ENCODE measurements around the gene LIPC.

LIPC gene

GRCh38 chr15:58458076-58458475 is 26.3 kb downstream of the LIPC start:
- no peak for DNase-seq (ENCODE audit: low read depth)

GRCh38 chr15:58459045-58459444 is 27.3 kb downstream of the LIPC start:
- no peak for DNase-seq (ENCODE audit: low read depth)

- no peak for DNase-seq (ENCODE audit: low read depth)
Measured at GRCh38 chr15:58459560-58459959, 27.8 kb downstream of the LIPC start.

GRCh38 chr15:58460116-58460790 is 28.5 kb downstream of the LIPC start:
- DNase-seq (ENCODE audit: low read depth) = no peak

GRCh38 chr15:58460872-58461271 is 29.1 kb downstream of the LIPC start:
- DNase-seq (ENCODE audit: low read depth) = no peak

- DNase-seq (ENCODE audit: low read depth) = no peak
Measured at GRCh38 chr15:58462547-58462946, 30.8 kb downstream of the LIPC start.

- no peak for DNase-seq (ENCODE audit: low read depth)
Measured at GRCh38 chr15:58462973-58463663, 31.3 kb downstream of the LIPC start.

GRCh38 chr15:58463815-58464650 is 32.2 kb downstream of the LIPC start:
- DNase-seq (ENCODE audit: low read depth) = no peak

- no peak for DNase-seq (ENCODE audit: low read depth)
Measured at GRCh38 chr15:58465070-58465469, 33.3 kb downstream of the LIPC start.

GRCh38 chr15:58465866-58466517 is 34.2 kb downstream of the LIPC start:
- DNase-seq (ENCODE audit: low read depth) = no peak

GRCh38 chr15:58466566-58466965 is 34.8 kb downstream of the LIPC start:
- no peak for DNase-seq (ENCODE audit: low read depth)

- no peak for DNase-seq (ENCODE audit: low read depth)
Measured at GRCh38 chr15:58467121-58467721, 35.4 kb downstream of the LIPC start.

GRCh38 chr15:58467722-58468423 is 36.1 kb downstream of the LIPC start:
- no peak for DNase-seq (ENCODE audit: low read depth)

- DNase-seq (ENCODE audit: low read depth) = no peak
Measured at GRCh38 chr15:58469432-58470353, 37.9 kb downstream of the LIPC start.

- no peak for DNase-seq (ENCODE audit: low read depth)
Measured at GRCh38 chr15:58471348-58471747, 39.6 kb downstream of the LIPC start.

GRCh38 chr15:58472221-58472620 is 40.4 kb downstream of the LIPC start:
- no peak for DNase-seq (ENCODE audit: low read depth)

- DNase-seq (ENCODE audit: low read depth) = peak; percentile 23
Measured at GRCh38 chr15:58472821-58473581, 41.2 kb downstream of the LIPC start.

- DNase-seq (ENCODE audit: low read depth) = no peak
Measured at GRCh38 chr15:58473724-58474123, 41.9 kb downstream of the LIPC start.

GRCh38 chr15:58474741-58475323 is 43.0 kb downstream of the LIPC start:
- DNase-seq (ENCODE audit: low read depth) = no peak

Data from stimulated activated CD8-positive, alpha-beta memory T cell treated with anti-CD3 and anti-CD28 coated beads, Interleukin-15, amount 100 ng/mL, for 1 hour (primary cell).